ENCODE results near the gene MNAT1.

DNA sequence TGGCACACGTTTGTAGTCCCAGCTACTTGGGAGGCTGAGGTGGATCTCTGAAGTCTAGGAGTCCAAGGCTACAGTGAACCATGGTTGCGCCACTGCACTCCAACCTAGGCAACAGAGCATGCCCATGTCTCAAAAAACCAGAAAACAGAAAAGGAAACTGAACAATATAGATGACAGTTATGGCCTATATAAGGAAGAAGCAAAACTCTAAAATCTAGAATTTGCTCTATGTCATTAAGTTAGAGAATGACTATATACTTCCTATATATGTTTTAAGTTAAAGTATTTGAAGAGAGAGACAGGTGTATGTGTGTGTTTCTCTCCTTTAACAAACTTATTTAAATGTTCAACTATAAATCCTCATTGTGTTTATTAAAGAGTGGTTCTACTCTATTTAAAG lies 65.8 kb downstream of the MNAT1 start:
- TF ChIP-seq CTCF (IDR thresholded peaks at IDR 0.05), result no peak
- TF ChIP-seq EZH2 (IDR thresholded peaks at IDR 0.05), result no peak

Measured in neural progenitor cell (in vitro differentiated cells).